ENCODE results near the gene WWC1. TPM values are rescaled to one million over a fixed set of nuclear protein-coding genes. Genes with fewer than 3 reads are reported as not detected.
A peak's percentile ranks its signal among the peaks of the same experiment; 100 is the strongest.

Gene WWC1
- polyA plus RNA-seq, 1 experiment: 5.2 TPM

GRCh38 chr5:168290902-168291341 lies 523 bp upstream of the WWC1 start:
- Histone ChIP-seq H3K27ac (ENCODE audit: low read depth, low read length) (no peak overlapping the region), H3K27me3 (ENCODE audit: control insufficient read depth, insufficient read depth, low read length) (no peaks in the 10 kb centered on the region), H3K4me3 (ENCODE audit: low read depth, low read length) (peak overlapping the region; percentile 71), H3K9me3 (ENCODE audit: control insufficient read depth, insufficient read depth, low read length) (no peaks in the 10 kb centered on the region)
- no peak for TF ChIP-seq CTCF (IDR thresholded peaks at IDR 0.05; ENCODE audit: low read depth, low read length)
- POLR2A ChIA-PET: no interaction called here
- CTCF ChIA-PET: interaction anchor here (0.9 to 5.9 kb wide), 7 partner anchors 9 to 196 kb away, joined by 3 to 74 read pairs (median 4); partner anchors contain the start of gene RARS1
- no peak for DNase-seq (ENCODE audit: low read depth, low spot score)

GRCh38 chr5:168291964-168292785 lies 730 bp downstream of the WWC1 start:
- no peak for DNase-seq (ENCODE audit: low read depth, low spot score)
- no peak overlapping the region for H3K27ac ChIP-seq (ENCODE audit: low read depth, low read length)
- CTCF ChIA-PET: interaction anchor here (0.6 to 5.9 kb wide), 9 partner anchors 10 to 192 kb away, joined by 3 to 74 read pairs (median 4); no protein-coding TSS in a partner anchor
- no peaks in the 10 kb centered on the region for H3K9me3 ChIP-seq (ENCODE audit: control insufficient read depth, insufficient read depth, low read length)
- POLR2A ChIA-PET: no interaction called here
- H3K27me3 ChIP-seq (ENCODE audit: control insufficient read depth, insufficient read depth, low read length): no peaks in the 10 kb centered on the region
- peak; percentile 24; the same call in 1 of the 2 replicates for TF ChIP-seq CTCF (IDR thresholded peaks at IDR 0.05; ENCODE audit: low read depth, low read length)
- peak overlapping the region; percentile 71 for H3K4me3 ChIP-seq (ENCODE audit: low read depth, low read length)

GRCh38 chr5:168292786-168293696 lies 1.6 kb downstream of the WWC1 start:
- peak overlapping the region; percentile 71 for H3K4me3 ChIP-seq (ENCODE audit: low read depth, low read length)
- ChIA-PET CTCF (interaction anchor here (1.1 to 5.9 kb wide), 8 partner anchors 11 to 191 kb away, joined by 3 to 74 read pairs (median 6); no protein-coding TSS in a partner anchor), POLR2A (no interaction called here)
- H3K27ac ChIP-seq (ENCODE audit: low read depth, low read length): no peak overlapping the region
- no peaks in the 10 kb centered on the region for H3K27me3 ChIP-seq (ENCODE audit: control insufficient read depth, insufficient read depth, low read length)
- TF ChIP-seq CTCF (IDR thresholded peaks at IDR 0.05; ENCODE audit: low read depth, low read length): no peak
- no peak for DNase-seq (ENCODE audit: low read depth, low spot score)
- H3K9me3 ChIP-seq (ENCODE audit: control insufficient read depth, insufficient read depth, low read length): no peaks in the 10 kb centered on the region

GRCh38 chr5:168295574-168296201 lies 4.2 kb downstream of the WWC1 start:
- ChIA-PET POLR2A (interaction anchor here (0.5 to 1.0 kb wide), 5 partner anchors 17 to 128 kb away, joined by 3 to 7 read pairs (median 3); no protein-coding TSS in a partner anchor), CTCF (interaction anchor here (0.6 to 5.9 kb wide), 24 partner anchors 9 to 715 kb away, joined by 3 to 74 read pairs (median 4); partner anchors contain the start of gene RARS1)
- no peak overlapping the region for H3K4me3 ChIP-seq (ENCODE audit: low read depth, low read length)
- H3K9me3 ChIP-seq (ENCODE audit: control insufficient read depth, insufficient read depth, low read length): no peaks in the 10 kb centered on the region
- H3K27me3 ChIP-seq (ENCODE audit: control insufficient read depth, insufficient read depth, low read length): no peaks in the 10 kb centered on the region
- TF ChIP-seq CTCF (IDR thresholded peaks at IDR 0.05; ENCODE audit: low read depth, low read length): peak; percentile 82
- DNase-seq (ENCODE audit: low read depth, low spot score): peak; percentile 46
- peak overlapping the region; percentile 54 for H3K27ac ChIP-seq (ENCODE audit: low read depth, low read length)
